HepG2 (cell line): ENCODE data around the gene CKAP5.

Experiments
- ARNT ChIP-seq: fragments of 450-650 bp; IDR thresholded peaks from 2 replicates; pipeline ENCODE4 v1.6.1; 2017
- PHF20 ChIP-seq: sonication (generic); formaldehyde crosslinking; IDR thresholded peaks from 2 replicates; pipeline ENCODE4 v1.5.0; 2020; ENCODE audit warnings: mild to moderate bottlenecking, missing genetic modification reagents
- RBM22 ChIP-seq: fragments of 200-400 bp; formaldehyde crosslinking; optimal IDR thresholded peaks from 2 replicates; pipeline ENCODE3; 2017; ENCODE audit warnings: mild to moderate bottlenecking, low read length, moderate library complexity
- ZNF263 ChIP-seq: sonication (generic); formaldehyde crosslinking; IDR thresholded peaks from 2 replicates; pipeline ENCODE4 v1.4.0; 2020; ENCODE audit warnings: missing genetic modification reagents
- TF ChIP-seq, protein P1 (sequence below): sonication (generic); formaldehyde crosslinking; IDR thresholded peaks from 2 replicates; pipeline ENCODE4 v1.5.0; 2020; ENCODE audit warnings: mild to moderate bottlenecking, missing genetic modification reagents, moderate library complexity

DNA sequence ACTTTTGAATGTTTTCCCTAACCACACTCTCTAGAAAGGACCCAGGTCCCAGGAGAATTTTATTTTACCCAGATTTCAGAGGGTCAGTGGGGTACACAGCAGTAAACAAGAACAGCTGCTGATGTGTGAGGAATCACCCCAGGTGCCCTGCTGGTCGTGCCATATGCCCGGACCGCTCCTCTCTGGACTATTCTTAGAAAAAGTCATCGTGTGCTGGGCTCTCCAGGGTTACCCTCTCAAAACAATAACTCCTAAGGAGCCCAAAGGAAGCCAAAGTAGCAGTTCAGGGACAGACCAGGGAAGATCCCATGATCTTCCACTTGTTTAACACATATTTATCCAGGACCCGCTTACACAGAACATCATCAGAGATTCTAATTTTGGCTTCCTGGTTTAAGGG, 42.6 kb upstream of the CKAP5 start:
- TF ChIP-seq ZNF263 (CRISPR knock-in tag) = no peak
- no peak for TF ChIP-seq PHF20 (CRISPR knock-in tag)
- TF ChIP-seq ARNT = no peak
- TF ChIP-seq, protein P1, sequence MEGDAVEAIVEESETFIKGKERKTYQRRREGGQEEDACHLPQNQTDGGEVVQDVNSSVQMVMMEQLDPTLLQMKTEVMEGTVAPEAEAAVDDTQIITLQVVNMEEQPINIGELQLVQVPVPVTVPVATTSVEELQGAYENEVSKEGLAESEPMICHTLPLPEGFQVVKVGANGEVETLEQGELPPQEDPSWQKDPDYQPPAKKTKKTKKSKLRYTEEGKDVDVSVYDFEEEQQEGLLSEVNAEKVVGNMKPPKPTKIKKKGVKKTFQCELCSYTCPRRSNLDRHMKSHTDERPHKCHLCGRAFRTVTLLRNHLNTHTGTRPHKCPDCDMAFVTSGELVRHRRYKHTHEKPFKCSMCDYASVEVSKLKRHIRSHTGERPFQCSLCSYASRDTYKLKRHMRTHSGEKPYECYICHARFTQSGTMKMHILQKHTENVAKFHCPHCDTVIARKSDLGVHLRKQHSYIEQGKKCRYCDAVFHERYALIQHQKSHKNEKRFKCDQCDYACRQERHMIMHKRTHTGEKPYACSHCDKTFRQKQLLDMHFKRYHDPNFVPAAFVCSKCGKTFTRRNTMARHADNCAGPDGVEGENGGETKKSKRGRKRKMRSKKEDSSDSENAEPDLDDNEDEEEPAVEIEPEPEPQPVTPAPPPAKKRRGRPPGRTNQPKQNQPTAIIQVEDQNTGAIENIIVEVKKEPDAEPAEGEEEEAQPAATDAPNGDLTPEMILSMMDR (CRISPR knock-in tag) = no peak
- no peak for TF ChIP-seq RBM22
